ENCODE data around the gene NEB. TPM values are rescaled to one million over a fixed set of nuclear protein-coding genes. Genes with fewer than 3 reads are reported as not detected.
A peak's percentile ranks its signal among the peaks of the same experiment; 100 is the strongest.

NEB gene
- total and polyA plus RNA-seq, 2 of the 13 experiments (the other 11 are each of a cell fraction or from before 2014, with no cell fraction given), result 0.21 to 0.24 TPM

GRCh38 chr2:151753540-151753939, 19.3 kb upstream of the NEB start (continued):
- TF ChIP-seq GRHL1 (CRISPR knock-in tag; conservative IDR thresholded peaks at IDR 0.05), result no peak
- TF ChIP-seq ZC3H13 (CRISPR knock-in tag; IDR thresholded peaks at IDR 0.05), result no peak
- TF ChIP-seq HNF1A (IDR thresholded peaks at IDR 0.05; ENCODE audit: low read depth), result no peak
- no peak for TF ChIP-seq HNF1A (CRISPR knock-in tag; IDR thresholded peaks at IDR 0.05; ENCODE audit: borderline replicate concordance)
- peak; percentile 52; the same call in 1 of the 2 replicates for TF ChIP-seq FOXA3 (CRISPR knock-in tag; IDR thresholded peaks at IDR 0.05)
- peak; percentile 44; the same call in 1 of the 2 replicates for TF ChIP-seq ZNF280D (CRISPR knock-in tag; IDR thresholded peaks at IDR 0.05)
- TF ChIP-seq SRSF9 (IDR thresholded peaks at IDR 0.05; ENCODE audit: borderline replicate concordance, insufficient read depth, low read depth, low read length, poor library complexity, severe bottlenecking), result no peak
- no peak for TF ChIP-seq ZNF232 (CRISPR knock-in tag; IDR thresholded peaks at IDR 0.05; ENCODE audit: borderline replicate concordance)
- TF ChIP-seq RXRA (CRISPR knock-in tag; IDR thresholded peaks at IDR 0.05), result no peak
- TF ChIP-seq ETV5 (CRISPR knock-in tag; IDR thresholded peaks at IDR 0.05; ENCODE audit: borderline replicate concordance), result no peak
- TF ChIP-seq SOX13 (IDR thresholded peaks at IDR 0.05), result no peak
- TF ChIP-seq SOX13 (CRISPR knock-in tag; conservative IDR thresholded peaks at IDR 0.05 in 1 of 2, IDR thresholded peaks at IDR 0.05 in 1 of 2), result peak in 1 of 2 experiments; percentile 77; a peak in 1 of 4 replicates
- no peak for TF ChIP-seq ZNF713 (CRISPR knock-in tag; IDR thresholded peaks at IDR 0.05)
- TF ChIP-seq ZBTB4 (CRISPR knock-in tag; IDR thresholded peaks at IDR 0.05; ENCODE audit: borderline replicate concordance), result no peak
- TF ChIP-seq ZNF891 (CRISPR knock-in tag; IDR thresholded peaks at IDR 0.05), result no peak
- TF ChIP-seq RFX3 (CRISPR knock-in tag; IDR thresholded peaks at IDR 0.05), result no peak
- TF ChIP-seq ZNF607 (CRISPR knock-in tag; IDR thresholded peaks at IDR 0.05; ENCODE audit: borderline replicate concordance), result no peak
- TF ChIP-seq THAP11 (CRISPR knock-in tag; IDR thresholded peaks at IDR 0.05), result peak; percentile 10; the same call in 1 of the 2 replicates
